ENCODE data around the gene SUGP2. TPM values are rescaled to one million over a fixed set of nuclear protein-coding genes. Genes with fewer than 3 reads are reported as not detected.

Gene SUGP2
- polyA plus RNA-seq, 1 experiment: 44.2 TPM

DNA sequence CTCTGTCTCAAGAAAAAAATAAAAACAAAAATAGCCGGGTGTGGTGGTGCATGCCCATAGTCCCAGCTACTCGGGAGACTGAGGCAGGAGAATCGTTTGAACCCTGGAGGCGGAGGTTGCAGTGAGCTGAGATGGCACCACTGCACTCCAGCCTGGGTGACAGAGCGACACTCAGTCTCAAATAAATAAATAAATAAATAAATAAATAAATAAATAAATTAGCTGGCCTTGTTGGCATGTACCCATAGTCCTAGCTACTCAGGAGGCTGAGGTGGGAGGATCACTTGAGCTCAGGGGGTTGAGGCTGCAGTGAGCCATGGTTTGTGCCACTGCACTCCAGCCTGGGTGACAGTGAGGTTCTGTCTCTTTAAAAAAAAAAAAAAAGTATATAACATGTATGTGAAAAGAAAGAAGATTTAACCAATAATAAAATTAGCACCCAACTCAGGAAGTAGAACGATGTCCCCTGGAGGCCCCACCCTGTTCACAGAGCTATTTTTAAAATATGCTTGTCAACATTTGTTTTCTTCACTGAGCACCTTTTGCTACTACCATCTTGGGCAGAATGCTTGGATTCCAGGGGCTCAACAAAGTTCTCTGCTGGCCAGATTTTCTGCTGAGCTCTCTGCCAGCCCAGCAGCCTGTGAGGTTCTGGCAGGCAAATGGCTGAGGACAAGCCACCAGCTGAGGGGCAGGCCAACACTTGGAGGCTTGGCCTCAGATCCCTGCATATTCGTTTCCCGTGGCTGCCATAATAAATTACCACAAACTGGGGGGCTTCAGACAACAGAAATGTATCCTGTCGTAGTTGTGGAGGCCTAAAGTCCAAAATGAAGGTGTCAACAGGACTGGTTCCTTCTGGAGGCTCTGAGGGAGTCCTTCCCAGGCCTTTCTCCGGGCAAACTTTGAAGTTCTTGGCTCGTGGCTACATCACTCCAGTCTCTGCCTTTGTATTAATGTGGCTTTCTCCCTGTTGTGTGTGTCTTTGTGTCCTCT is 35.6 kb upstream of the SUGP2 start:
- ChIA-PET CTCF (no interaction called here), POLR2A (interaction anchor here (0.7 kb wide), 1 partner anchor 84 kb away, joined by 3 read pairs; no protein-coding TSS in a partner anchor)
- Histone ChIP-seq H3K4me3 (ENCODE audit: low read depth, low read length) (no peak overlapping the region), H3K27me3 (ENCODE audit: control insufficient read depth, insufficient read depth, low read length) (no peaks in the 10 kb centered on the region), H3K27ac (ENCODE audit: low read depth, low read length) (no peak overlapping the region), H3K9me3 (ENCODE audit: control insufficient read depth, insufficient read depth, low read length) (no peaks in the 10 kb centered on the region; the same call in 1 of the 2 replicates)
- TF ChIP-seq, protein P1, sequence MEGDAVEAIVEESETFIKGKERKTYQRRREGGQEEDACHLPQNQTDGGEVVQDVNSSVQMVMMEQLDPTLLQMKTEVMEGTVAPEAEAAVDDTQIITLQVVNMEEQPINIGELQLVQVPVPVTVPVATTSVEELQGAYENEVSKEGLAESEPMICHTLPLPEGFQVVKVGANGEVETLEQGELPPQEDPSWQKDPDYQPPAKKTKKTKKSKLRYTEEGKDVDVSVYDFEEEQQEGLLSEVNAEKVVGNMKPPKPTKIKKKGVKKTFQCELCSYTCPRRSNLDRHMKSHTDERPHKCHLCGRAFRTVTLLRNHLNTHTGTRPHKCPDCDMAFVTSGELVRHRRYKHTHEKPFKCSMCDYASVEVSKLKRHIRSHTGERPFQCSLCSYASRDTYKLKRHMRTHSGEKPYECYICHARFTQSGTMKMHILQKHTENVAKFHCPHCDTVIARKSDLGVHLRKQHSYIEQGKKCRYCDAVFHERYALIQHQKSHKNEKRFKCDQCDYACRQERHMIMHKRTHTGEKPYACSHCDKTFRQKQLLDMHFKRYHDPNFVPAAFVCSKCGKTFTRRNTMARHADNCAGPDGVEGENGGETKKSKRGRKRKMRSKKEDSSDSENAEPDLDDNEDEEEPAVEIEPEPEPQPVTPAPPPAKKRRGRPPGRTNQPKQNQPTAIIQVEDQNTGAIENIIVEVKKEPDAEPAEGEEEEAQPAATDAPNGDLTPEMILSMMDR (IDR thresholded peaks at IDR 0.05; ENCODE audit: low read depth, low read length): no peak
- DNase-seq (ENCODE audit: low read depth, low spot score): no peak

DNA sequence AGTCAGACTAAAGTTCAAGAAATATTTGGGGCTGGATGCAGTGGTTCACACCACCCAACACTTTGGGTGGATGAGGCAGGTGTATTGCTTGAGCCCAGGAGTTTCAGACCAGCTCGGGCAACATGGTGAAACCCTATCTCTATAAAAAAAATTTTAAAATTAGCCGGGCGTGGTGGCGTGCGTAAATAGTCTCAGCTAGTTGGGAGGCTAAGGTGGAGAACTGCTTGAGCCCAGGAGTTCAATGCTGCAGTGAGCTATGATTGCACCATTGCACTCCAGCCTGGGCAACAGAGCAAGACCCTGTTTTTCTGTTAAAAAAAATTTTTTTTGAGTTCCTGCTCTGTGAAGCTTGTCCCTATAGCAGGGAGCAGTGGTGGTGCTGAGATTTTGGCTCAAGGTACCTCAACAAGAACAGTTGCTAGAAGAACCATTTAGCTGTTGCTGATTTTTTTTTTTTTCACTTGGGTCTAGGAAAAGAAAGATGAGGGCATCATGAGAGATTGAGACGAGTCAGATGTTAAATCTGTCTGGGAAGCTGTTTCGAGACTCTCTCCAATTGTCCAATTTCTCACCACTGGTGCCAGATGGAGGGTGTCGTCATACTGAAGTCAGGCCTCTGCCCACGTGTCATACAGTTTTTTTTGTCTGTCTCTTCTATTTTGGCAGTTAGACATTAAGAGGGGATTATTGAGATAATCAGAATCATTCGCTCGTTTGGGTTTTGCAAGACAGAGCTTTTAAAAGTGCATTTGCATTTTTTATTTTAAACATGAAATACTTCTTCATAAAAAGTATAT is 34.2 kb upstream of the SUGP2 start:
- no peak overlapping the region for H3K4me3 ChIP-seq (ENCODE audit: low read depth, low read length)
- no peak for DNase-seq (ENCODE audit: low read depth, low spot score)
- ChIA-PET CTCF (interaction anchor here (0.6 to 1.4 kb wide), 2 partner anchors 15 to 27 kb away, joined by 3 to 5 read pairs; no protein-coding TSS in a partner anchor), POLR2A (interaction anchor here (0.6 kb wide), 1 partner anchor 49 kb away, joined by 3 read pairs; no protein-coding TSS in a partner anchor)
- TF ChIP-seq, protein P1 (IDR thresholded peaks at IDR 0.05; ENCODE audit: low read depth, low read length): no peak
- no peak overlapping the region for H3K27ac ChIP-seq (ENCODE audit: low read depth, low read length)
- no peaks in the 10 kb centered on the region; the same call in 1 of the 2 replicates for H3K9me3 ChIP-seq (ENCODE audit: control insufficient read depth, insufficient read depth, low read length)
- H3K27me3 ChIP-seq (ENCODE audit: control insufficient read depth, insufficient read depth, low read length): no peaks in the 10 kb centered on the region

DNA sequence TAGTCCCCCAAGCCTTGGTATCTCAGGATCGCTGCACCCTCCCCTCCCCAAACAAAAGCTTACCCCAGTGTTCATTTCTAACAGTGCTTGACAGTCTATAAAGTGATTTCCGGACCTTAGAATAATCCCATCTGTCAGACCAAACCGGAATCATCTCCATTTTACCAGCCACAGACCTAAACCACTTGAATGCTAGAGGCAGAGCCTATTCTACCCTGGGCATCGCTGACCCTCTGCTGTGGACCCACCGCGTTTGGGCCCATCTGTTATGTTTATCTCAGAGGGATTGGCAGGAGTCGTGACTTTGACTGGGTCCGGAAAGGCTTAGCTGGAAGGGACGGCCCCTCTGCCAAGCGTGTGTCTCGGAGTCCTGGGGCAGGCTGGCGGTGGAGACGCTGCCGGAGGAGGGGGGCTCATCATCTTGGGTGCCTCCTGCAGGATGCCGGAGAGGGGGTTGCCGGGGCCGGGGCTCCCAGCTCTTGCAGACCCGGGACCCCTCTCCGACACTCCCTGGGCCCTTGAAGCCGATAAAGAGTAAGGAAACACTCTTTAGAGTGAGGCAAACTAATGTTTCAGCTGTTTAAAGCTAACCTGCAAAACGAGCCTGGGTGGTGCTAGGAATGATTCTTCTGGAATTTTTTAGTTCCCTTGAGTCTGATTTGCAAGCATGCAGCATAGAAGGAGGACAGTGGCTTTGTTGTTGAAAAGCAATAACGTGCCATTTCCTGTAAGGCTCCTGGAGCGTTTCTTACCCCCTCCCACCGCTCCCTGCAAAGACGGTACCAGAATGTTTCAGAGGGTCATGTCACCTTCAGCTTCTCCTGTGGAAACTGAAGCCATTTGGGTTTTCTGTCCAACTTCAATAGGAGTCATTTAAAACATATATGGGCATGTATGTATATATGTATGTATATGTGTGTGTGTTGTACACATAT is 31.8 kb upstream of the SUGP2 start:
- no peak for DNase-seq (ENCODE audit: low read depth, low spot score)
- Histone ChIP-seq H3K9me3 (ENCODE audit: control insufficient read depth, insufficient read depth, low read length) (no peaks in the 10 kb centered on the region; the same call in 1 of the 2 replicates), H3K27me3 (ENCODE audit: control insufficient read depth, insufficient read depth, low read length) (no peaks in the 10 kb centered on the region), H3K4me3 (ENCODE audit: low read depth, low read length) (peak overlapping the region; percentile 84), H3K27ac (ENCODE audit: low read depth, low read length) (no peak overlapping the region)
- ChIA-PET POLR2A (no interaction called here), CTCF (no interaction called here)
- TF ChIP-seq, protein P1 (IDR thresholded peaks at IDR 0.05; ENCODE audit: low read depth, low read length): no peak

DNA sequence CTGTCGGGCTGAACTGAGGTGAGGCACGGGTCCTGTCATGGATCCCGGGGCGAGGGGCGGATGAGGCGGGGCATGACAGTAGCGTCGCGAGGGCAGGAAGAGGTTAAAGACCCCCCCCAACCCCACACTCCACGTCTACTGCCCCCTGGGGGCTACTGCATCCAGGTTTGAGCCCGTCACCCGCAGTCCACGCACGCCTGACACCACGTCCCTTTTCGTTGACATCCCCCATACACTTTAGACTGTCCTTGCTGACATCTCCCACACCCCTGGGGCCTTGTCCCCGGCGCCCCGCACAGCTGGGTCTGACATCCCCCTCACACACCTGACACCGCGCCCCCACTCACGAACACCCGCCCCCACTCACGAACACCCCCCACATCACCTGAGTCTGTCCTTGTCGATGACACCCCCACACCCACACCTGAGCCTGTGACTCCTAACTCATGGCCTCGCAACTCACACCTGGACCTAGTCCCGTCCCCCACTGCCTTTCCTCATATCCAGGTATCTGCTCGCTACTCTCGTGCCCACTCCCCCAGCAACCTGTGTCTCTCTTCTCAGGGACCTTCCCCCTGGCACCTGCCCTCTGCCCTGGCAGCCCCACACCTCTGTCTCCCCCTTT is 30.9 kb upstream of the SUGP2 start:
- TF ChIP-seq, protein P1 (IDR thresholded peaks at IDR 0.05; ENCODE audit: low read depth, low read length): peak; percentile 44
- no peaks in the 10 kb centered on the region; the same call in 1 of the 2 replicates for H3K9me3 ChIP-seq (ENCODE audit: control insufficient read depth, insufficient read depth, low read length)
- H3K4me3 ChIP-seq (ENCODE audit: low read depth, low read length): peak overlapping the region; percentile 84
- ChIA-PET CTCF (interaction anchor here (1.0 kb wide), 1 partner anchor 24 kb away, joined by 3 read pairs; no protein-coding TSS in a partner anchor), POLR2A (interaction anchor here (1.0 kb wide), 2 partner anchors 8 to 10 kb away, joined by 3 read pairs; no protein-coding TSS in a partner anchor)
- no peaks in the 10 kb centered on the region for H3K27me3 ChIP-seq (ENCODE audit: control insufficient read depth, insufficient read depth, low read length)
- no peak for DNase-seq (ENCODE audit: low read depth, low spot score)
- H3K27ac ChIP-seq (ENCODE audit: low read depth, low read length): no peak overlapping the region
